ENCODE data around the gene COPB2.

The COPB2 gene

GRCh38 chr3:139326707-139327106 is 62.7 kb downstream of the COPB2 start:
- Histone ChIP-seq H3K4me1 (ENCODE audit: control insufficient read depth, insufficient read depth, low read length) (peaks cover 6% of the 10 kb centered on the region), H3K4me3 (ENCODE audit: low read length) (no peak overlapping the region), H3K9ac (ENCODE audit: low read length) (no peak overlapping the region), H3K27me3 (replicated peaks; ENCODE audit: control insufficient read depth, insufficient read depth, low read length) (peaks cover 28% of the 10 kb centered on the region), H3K9me3 (ENCODE audit: control insufficient read depth, low read length) (no peaks in the 10 kb centered on the region), H3K36me3 (ENCODE audit: control insufficient read depth, insufficient read depth, low read length, severe bottlenecking) (no peaks in the 10 kb centered on the region)
- no peak for DNase-seq (ENCODE audit: low read depth)

- H3K27me3 ChIP-seq (replicated peaks; ENCODE audit: control insufficient read depth, insufficient read depth, low read length): peaks cover 28% of the 10 kb centered on the region
- no peak overlapping the region for H3K9ac ChIP-seq (ENCODE audit: low read length)
- peaks cover 6% of the 10 kb centered on the region for H3K4me1 ChIP-seq (ENCODE audit: control insufficient read depth, insufficient read depth, low read length)
- DNase-seq (ENCODE audit: low read depth): no peak
- H3K4me3 ChIP-seq (ENCODE audit: low read length): no peak overlapping the region
- no peaks in the 10 kb centered on the region for H3K36me3 ChIP-seq (ENCODE audit: control insufficient read depth, insufficient read depth, low read length, severe bottlenecking)
- H3K9me3 ChIP-seq (ENCODE audit: control insufficient read depth, low read length): no peaks in the 10 kb centered on the region
These were observed 63.3 kb downstream of the COPB2 start for GRCh38 chr3:139326131-139326530.

DNA sequence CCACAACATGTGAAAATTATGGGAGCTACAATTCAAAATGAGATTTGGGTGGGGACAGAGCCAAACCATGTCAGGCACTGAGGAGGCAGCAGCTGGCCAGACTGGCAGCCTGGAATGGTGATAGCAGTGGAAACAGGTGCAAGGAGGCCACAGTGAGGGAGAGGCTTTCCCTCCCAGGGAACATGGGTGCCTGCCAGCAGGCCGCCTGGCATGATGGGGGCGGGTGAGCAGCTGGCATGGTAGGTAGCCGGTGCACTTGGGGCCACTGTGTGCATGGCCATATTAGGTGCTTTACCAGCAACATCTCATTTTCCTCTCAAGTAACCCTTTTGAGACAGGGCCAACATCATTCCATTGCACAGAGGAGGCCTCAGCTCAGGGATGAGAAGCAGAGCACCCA is 63.9 kb downstream of the COPB2 start:
- no peak for DNase-seq (ENCODE audit: low read depth)
- Histone ChIP-seq H3K9ac (ENCODE audit: low read length) (no peak overlapping the region), H3K4me1 (ENCODE audit: control insufficient read depth, insufficient read depth, low read length) (peaks cover 6% of the 10 kb centered on the region), H3K36me3 (ENCODE audit: control insufficient read depth, insufficient read depth, low read length, severe bottlenecking) (no peaks in the 10 kb centered on the region), H3K27me3 (replicated peaks; ENCODE audit: control insufficient read depth, insufficient read depth, low read length) (peaks cover 23% of the 10 kb centered on the region), H3K9me3 (ENCODE audit: control insufficient read depth, low read length) (no peaks in the 10 kb centered on the region), H3K4me3 (ENCODE audit: low read length) (no peak overlapping the region)

- H3K4me1 ChIP-seq (ENCODE audit: control insufficient read depth, insufficient read depth, low read length): peaks cover 6% of the 10 kb centered on the region
These were observed 65.0 kb downstream of the COPB2 start for GRCh38 chr3:139324456-139324855.

DNA sequence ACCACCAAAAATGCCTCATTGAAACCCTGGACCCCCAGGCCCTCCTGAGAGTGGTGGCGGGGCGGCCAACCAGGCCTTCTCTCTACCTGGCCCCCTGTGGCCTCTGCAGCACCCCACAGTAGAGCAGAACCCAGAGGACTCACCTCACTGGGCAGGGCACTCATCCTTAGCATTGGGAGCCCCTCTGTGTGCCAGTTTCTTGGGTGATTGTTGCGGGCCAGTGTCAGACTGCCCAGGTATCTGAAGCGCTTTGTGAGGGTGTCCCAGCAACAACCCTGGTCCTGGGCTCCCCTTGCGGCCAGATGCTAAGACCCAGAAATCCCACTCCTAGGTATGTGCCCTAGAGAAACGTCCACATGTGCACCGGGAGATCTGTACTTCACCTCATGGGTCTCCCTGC is 66.3 kb downstream of the COPB2 start:
- no peak for DNase-seq (ENCODE audit: low read depth)
- no peaks in the 10 kb centered on the region for H3K9me3 ChIP-seq (ENCODE audit: control insufficient read depth, low read length)
- H3K27me3 ChIP-seq (replicated peaks; ENCODE audit: control insufficient read depth, insufficient read depth, low read length): peaks cover 22% of the 10 kb centered on the region
- no peak overlapping the region for H3K4me3 ChIP-seq (ENCODE audit: low read length)
- no peaks in the 10 kb centered on the region for H3K36me3 ChIP-seq (ENCODE audit: control insufficient read depth, insufficient read depth, low read length, severe bottlenecking)
- H3K4me1 ChIP-seq (ENCODE audit: control insufficient read depth, insufficient read depth, low read length): peaks cover 3% of the 10 kb centered on the region
- H3K9ac ChIP-seq (ENCODE audit: low read length): no peak overlapping the region

More at GRCh38 chr3:139324456-139324855, 65.0 kb downstream of the COPB2 start:
- no peaks in the 10 kb centered on the region for H3K9me3 ChIP-seq (ENCODE audit: control insufficient read depth, low read length)
- no peak for DNase-seq (ENCODE audit: low read depth)
- no peaks in the 10 kb centered on the region for H3K36me3 ChIP-seq (ENCODE audit: control insufficient read depth, insufficient read depth, low read length, severe bottlenecking)
- no peak overlapping the region for H3K9ac ChIP-seq (ENCODE audit: low read length)
- peaks cover 12% of the 10 kb centered on the region for H3K27me3 ChIP-seq (replicated peaks; ENCODE audit: control insufficient read depth, insufficient read depth, low read length)
- no peak overlapping the region for H3K4me3 ChIP-seq (ENCODE audit: low read length)

- no peaks in the 10 kb centered on the region for H3K9me3 ChIP-seq (ENCODE audit: control insufficient read depth, low read length)
- DNase-seq (ENCODE audit: low read depth): no peak
- H3K9ac ChIP-seq (ENCODE audit: low read length): no peak overlapping the region
- H3K27me3 ChIP-seq (replicated peaks; ENCODE audit: control insufficient read depth, insufficient read depth, low read length): peaks cover 27% of the 10 kb centered on the region
- no peak overlapping the region for H3K4me3 ChIP-seq (ENCODE audit: low read length)
- peaks cover 3% of the 10 kb centered on the region for H3K4me1 ChIP-seq (ENCODE audit: control insufficient read depth, insufficient read depth, low read length)
- H3K36me3 ChIP-seq (ENCODE audit: control insufficient read depth, insufficient read depth, low read length, severe bottlenecking): no peaks in the 10 kb centered on the region
These were observed 67.1 kb downstream of the COPB2 start for GRCh38 chr3:139322346-139322745.

DNA sequence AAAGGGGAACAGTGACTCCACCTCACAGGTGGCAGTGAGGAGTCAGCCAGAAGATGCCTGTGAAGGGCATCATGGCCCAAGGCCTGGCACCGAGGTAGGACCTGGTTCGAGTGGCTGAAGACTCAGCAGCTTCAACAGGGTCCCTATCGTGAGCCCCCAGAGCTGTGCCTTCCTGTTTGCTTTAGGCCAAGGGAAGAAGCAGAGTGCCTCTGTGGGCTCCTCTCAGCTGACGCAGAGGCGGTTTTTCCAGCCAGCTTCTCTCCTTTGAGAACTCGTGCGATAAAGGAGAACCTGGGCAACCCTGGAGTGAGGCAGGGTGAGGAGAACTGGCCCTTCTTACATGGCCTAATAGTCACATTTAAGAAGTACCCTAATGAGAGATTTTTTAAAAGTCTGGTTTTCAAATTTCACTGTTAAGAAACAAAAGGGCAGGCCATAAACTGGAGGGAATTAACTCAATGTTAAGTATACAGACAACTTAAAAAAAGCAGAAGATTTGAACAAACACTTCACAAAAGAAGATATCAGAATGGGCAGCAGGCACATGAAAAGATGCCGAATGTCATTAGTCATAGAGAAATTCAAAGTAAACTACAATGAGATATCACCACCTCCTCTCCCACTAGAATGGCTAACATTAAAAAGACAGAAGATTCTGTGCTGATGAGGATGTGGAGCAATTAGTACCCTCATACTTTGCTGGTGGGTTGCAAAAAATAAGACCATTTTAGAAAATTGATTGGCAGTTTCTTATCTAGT is 68.7 kb downstream of the COPB2 start:
- Histone ChIP-seq H3K9me3 (ENCODE audit: control insufficient read depth, low read length) (no peaks in the 10 kb centered on the region), H3K4me1 (ENCODE audit: control insufficient read depth, insufficient read depth, low read length) (no peaks in the 10 kb centered on the region), H3K36me3 (ENCODE audit: control insufficient read depth, insufficient read depth, low read length, severe bottlenecking) (no peaks in the 10 kb centered on the region), H3K27me3 (replicated peaks; ENCODE audit: control insufficient read depth, insufficient read depth, low read length) (peaks cover 28% of the 10 kb centered on the region), H3K9ac (ENCODE audit: low read length) (no peak overlapping the region), H3K4me3 (ENCODE audit: low read length) (no peak overlapping the region)
- no peak for DNase-seq (ENCODE audit: low read depth)

DNA sequence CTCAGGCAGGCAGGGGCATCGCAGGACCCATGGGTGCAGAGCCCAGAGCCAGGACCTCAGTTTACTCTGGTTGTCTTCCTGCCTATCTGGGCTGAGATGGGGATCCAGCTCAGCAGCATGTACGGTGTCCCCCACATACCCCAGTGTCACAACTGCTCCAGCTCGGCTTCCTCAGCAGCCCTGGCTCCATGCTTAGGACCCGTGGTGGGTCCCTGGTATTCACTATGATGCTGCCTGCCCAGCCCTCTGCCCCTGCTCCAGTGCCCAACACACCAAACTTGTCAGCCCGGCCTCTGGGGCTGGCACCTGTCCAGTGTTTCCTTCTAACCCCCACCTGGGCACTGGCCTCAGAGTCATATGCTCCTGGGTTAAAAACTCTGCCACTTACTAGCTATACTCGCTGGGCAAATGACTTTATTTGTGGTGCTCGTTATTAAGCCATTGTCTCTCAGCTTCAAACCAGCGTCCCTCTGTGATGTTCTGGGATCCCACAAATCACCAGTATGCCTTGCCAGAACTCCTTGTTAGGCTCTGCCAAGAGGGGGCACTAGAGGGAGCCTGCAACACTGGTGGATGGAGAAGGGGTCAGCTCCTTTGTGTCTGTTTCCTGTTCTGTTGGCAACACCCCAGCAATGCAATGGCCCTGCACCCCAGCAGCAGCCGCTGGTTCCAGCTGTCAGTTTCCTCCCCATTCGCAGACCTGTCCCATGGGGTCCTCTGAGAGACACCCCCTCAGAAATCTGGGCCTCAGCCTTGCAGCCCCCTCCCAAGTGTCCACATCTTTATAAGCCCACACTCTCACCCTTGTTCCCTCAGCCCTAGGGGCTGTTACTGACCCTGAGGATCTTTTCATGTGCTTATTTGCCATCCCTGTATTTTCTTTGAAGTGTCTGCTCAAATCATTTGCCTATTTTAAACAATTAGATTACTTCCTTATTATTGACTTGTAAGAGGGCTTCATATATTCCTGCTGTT is 69.7 kb downstream of the COPB2 start:
- Histone ChIP-seq H3K9ac (ENCODE audit: low read length) (no peak overlapping the region), H3K27me3 (replicated peaks; ENCODE audit: control insufficient read depth, insufficient read depth, low read length) (peaks cover 31% of the 10 kb centered on the region), H3K36me3 (ENCODE audit: control insufficient read depth, insufficient read depth, low read length, severe bottlenecking) (no peaks in the 10 kb centered on the region), H3K4me1 (ENCODE audit: control insufficient read depth, insufficient read depth, low read length) (no peaks in the 10 kb centered on the region), H3K4me3 (ENCODE audit: low read length) (no peak overlapping the region), H3K9me3 (ENCODE audit: control insufficient read depth, low read length) (no peaks in the 10 kb centered on the region)
- DNase-seq (ENCODE audit: low read depth): no peak

GRCh38 chr3:139318826-139319225 is 70.6 kb downstream of the COPB2 start:
- no peaks in the 10 kb centered on the region for H3K4me1 ChIP-seq (ENCODE audit: control insufficient read depth, insufficient read depth, low read length)

GRCh38 chr3:139318431-139318816 is 71.0 kb downstream of the COPB2 start:
- Histone ChIP-seq H3K27me3 (replicated peaks; ENCODE audit: control insufficient read depth, insufficient read depth, low read length) (peaks cover 28% of the 10 kb centered on the region), H3K4me3 (ENCODE audit: low read length) (no peak overlapping the region), H3K4me1 (ENCODE audit: control insufficient read depth, insufficient read depth, low read length) (no peaks in the 10 kb centered on the region), H3K36me3 (ENCODE audit: control insufficient read depth, insufficient read depth, low read length, severe bottlenecking) (no peaks in the 10 kb centered on the region), H3K9ac (ENCODE audit: low read length) (no peak overlapping the region), H3K9me3 (ENCODE audit: control insufficient read depth, low read length) (no peaks in the 10 kb centered on the region)
- DNase-seq (ENCODE audit: low read depth): no peak

More at GRCh38 chr3:139318826-139319225, 70.6 kb downstream of the COPB2 start:
- no peaks in the 10 kb centered on the region for H3K36me3 ChIP-seq (ENCODE audit: control insufficient read depth, insufficient read depth, low read length, severe bottlenecking)
- H3K27me3 ChIP-seq (replicated peaks; ENCODE audit: control insufficient read depth, insufficient read depth, low read length): peaks cover 31% of the 10 kb centered on the region
- no peak overlapping the region for H3K4me3 ChIP-seq (ENCODE audit: low read length)
- H3K9ac ChIP-seq (ENCODE audit: low read length): no peak overlapping the region
- no peaks in the 10 kb centered on the region for H3K9me3 ChIP-seq (ENCODE audit: control insufficient read depth, low read length)
- no peak for DNase-seq (ENCODE audit: low read depth)

DNA sequence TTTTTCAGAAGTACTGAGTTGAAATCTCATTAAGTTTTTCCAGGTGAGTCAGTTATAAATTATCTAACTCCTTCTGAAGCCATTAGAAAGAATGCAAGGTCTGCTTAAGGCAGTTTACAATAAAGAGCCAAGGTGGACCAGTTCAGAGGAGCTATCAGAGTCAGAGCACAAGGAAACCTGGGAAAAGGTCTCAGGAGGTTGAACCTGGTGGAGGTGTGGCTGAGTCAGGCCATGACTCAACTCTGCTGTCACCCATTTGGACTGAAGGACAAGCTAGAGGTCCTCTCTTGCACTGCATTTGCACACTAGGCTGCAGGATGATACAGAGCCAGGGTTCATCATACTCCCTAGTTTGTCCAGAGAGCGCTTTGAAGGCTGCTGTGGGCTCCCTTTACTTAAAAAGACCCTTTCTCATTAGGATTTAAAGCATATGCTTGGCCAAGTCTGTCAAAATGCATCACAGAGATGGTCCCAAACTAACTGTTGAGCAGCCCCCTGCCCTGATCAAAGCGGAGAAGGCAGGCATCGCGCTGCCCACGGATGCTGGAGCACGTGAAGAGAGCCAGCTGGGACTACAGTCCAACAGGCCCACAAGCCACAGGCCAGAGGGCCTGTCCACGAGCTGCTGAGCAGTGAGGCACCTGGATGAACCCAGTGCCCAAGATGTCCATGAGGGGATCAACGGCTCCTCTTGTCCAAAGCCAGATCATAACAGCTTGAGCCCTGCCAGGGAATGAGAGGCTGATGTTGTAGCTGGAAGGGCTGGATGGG is 71.6 kb downstream of the COPB2 start:
- Histone ChIP-seq H3K36me3 (ENCODE audit: control insufficient read depth, insufficient read depth, low read length, severe bottlenecking) (no peaks in the 10 kb centered on the region), H3K9ac (ENCODE audit: low read length) (no peak overlapping the region), H3K9me3 (ENCODE audit: control insufficient read depth, low read length) (no peaks in the 10 kb centered on the region), H3K4me1 (ENCODE audit: control insufficient read depth, insufficient read depth, low read length) (peaks cover under 1% of the 10 kb centered on the region), H3K4me3 (ENCODE audit: low read length) (no peak overlapping the region), H3K27me3 (replicated peaks; ENCODE audit: control insufficient read depth, insufficient read depth, low read length) (peaks cover 28% of the 10 kb centered on the region)
- DNase-seq (ENCODE audit: low read depth): no peak

Measured in adipocyte (in vitro differentiated cells).